Heart left ventricle (tissue), 16 donors: Measurements from ENCODE around the gene P3H3. TPM values are rescaled to one million over a fixed set of nuclear protein-coding genes. Genes with fewer than 3 reads are reported as not detected.
"Not testable (repeated sequence)": the region's sequence is repeated elsewhere in the genome, so short reads cannot be mapped to it uniquely, and the experiment has no call there.

Source experiments
- ATAC-seq, 4 donors: fragments of 200-7000 bp; cut with Tn5 transposase; one replicate each; pipeline ENCODE4 v1.9.1; 2020 to 2022; ENCODE audit warnings: moderate library complexity in 4 of 4, mild to moderate bottlenecking in 3 of 4, moderate number of reproducible peaks in 1 of 4
- DNase-seq, 5 donors: peaks; one replicate each; pipeline ENCODE4 v3.0.0-alpha.2; 2020
- H3K27ac ChIP-seq, 12 donors: fragments of 200-600 bp; sonication (generic) in 4 of 12; one replicate each; pipeline versions ENCODE4 v1.5.0 to v1.8.0; 2016 to 2022; ENCODE audit warnings: mild to moderate bottlenecking in 2 of 12
- H3K27me3 ChIP-seq, 9 donors: fragments of 200-600 bp; sonication (generic) in 2 of 9; one replicate each; pipeline versions ENCODE4 v1.5.1 to v1.8.0; 2016 to 2022; ENCODE audit warnings: mild to moderate bottlenecking in 3 of 9
- H3K36me3 ChIP-seq, 9 donors: fragments of 200-600 bp; sonication (generic) in 2 of 9; one replicate each; pipeline versions ENCODE4 v1.5.0 to v1.8.0; 2018 to 2022; ENCODE audit warnings: mild to moderate bottlenecking in 2 of 9
- H3K4me1 ChIP-seq, 12 donors: fragments of 200-600 bp; sonication (generic) in 4 of 12; one replicate each; pipeline versions ENCODE4 v1.5.0 to v1.8.0; 2016 to 2022; ENCODE audit warnings: mild to moderate bottlenecking in 3 of 12
- H3K4me3 ChIP-seq, 12 donors: fragments of 200-600 bp; sonication (generic) in 4 of 12; one replicate each; pipeline versions ENCODE4 v1.5.0 to v1.8.0; 2017 to 2022; ENCODE audit warnings: mild to moderate bottlenecking in 9 of 12, moderate library complexity in 4 of 12
- H3K9me3 ChIP-seq, 12 donors: fragments of 200-600 bp; sonication (generic) in 4 of 12; one replicate each; pipeline versions ENCODE4 v1.5.0 to v1.8.0; 2016 to 2022; ENCODE audit warnings: mild to moderate bottlenecking in 1 of 12
- CTCF ChIP-seq, 12 donors: fragments of 200-600 bp; sonication (generic) in 4 of 12; IDR thresholded peaks; one replicate each; pipeline versions ENCODE4 v1.5.0 to v1.8.0; 2018 to 2022; ENCODE audit warnings: antibody characterized with exemption in 12 of 12, mild to moderate bottlenecking in 5 of 12
- POLR2A ChIP-seq, 2 donors: fragments of 450-650 bp; IDR thresholded peaks; one replicate each; pipeline ENCODE4 v1.6.1; 2017; ENCODE audit warnings: antibody characterized with exemption in 2 of 2, mild to moderate bottlenecking in 2 of 2, moderate library complexity in 2 of 2
- WGBS, 4 donors: extraction: QIAGEN DNeasy Blood & Tissue Kit in 2 of 4; methylation state at CpG; one replicate each; pipeline versions ENCODE4 v1.1.5 to v1.1.7; 2013 to 2018; 5-methylcytosine and 5-hydroxymethylcytosine counted together
- intact Hi-C, 10 donors: fragments of 100-400 bp; cut with DNase I; formaldehyde crosslinking; loops; one replicate each; pipeline versions ENCODE4 v1.11.1 to v1.14.2; 2022
- polyA plus RNA-seq, 2 donors: library from polyadenylated mRNA; stranded (reverse); fragments of 200-250 nt; gene quantifications; one replicate each; pipeline ENCODE4 v1.2.3, GENCODE V29; 2013
- total RNA-seq, 9 donors: library from RNA; depleted of rRNA in 2 of 9; stranded (reverse); fragments of >200 nt in 2 of 9; fragmentation: NEBNext Ultra II Directional in 3 of 9; extraction: Animal tissue kit (Norgen Biotek cat#: 25700) in 3 of 9; gene quantifications; one replicate each; pipeline versions ENCODE4 v1.1.0 to v1.2.4, GENCODE V29; 2016 to 2023
- donor health status: ischemic (EF 13 %, LVEDD 7.1; RV severe dilation, severe dysfunction).
- donor health status: healthy with polysubstance abuse.
- donor health status: DM: no; HTN: yes; CAD: no.
- donor health status: DM: no; HTN: no; CAD: no.
- donor health status: ischemic (EF 25% LVEDD 6.9; RV normal size, moderate dysfunction).
- donor health status: ischemic (EF 25% LVEDD 5.7; RV mildly dilated, moderate dysfunction).
- donor health status: healthy.
- donor health status: DM: yes; HTN: yes; CAD: no.
- donor health status: ischemic (EF 35%, LVEDD 5.7; RV mildly dilated, moderate dysfunction).
- donor health status: nonischemic (EF 11% LVEDD 7.7; RV severe dilation, severe dysfunction).
- donor health status: DM: yes; HTN: yes; CAD: no.
- donor health status: PGD.
- donor health status: ischemic (EF 29% LVEDD 5.4; RV normal size, mild dysfunction).
- donor health status: nonischemic (EF 23%, LVEDD 6.1; RV moderate dilation, normal function).

Gene P3H3
- total and polyA plus RNA-seq, 11 donors: 4.2 to 29.9 (median 16.6) TPM

- no peaks in the 10 kb centered on the region for H3K27me3 ChIP-seq
- 88 to 93% (median 89%) methylated on average over 8 of the region's 8 CpGs for WGBS, 4 donors
- H3K4me3 ChIP-seq: no peak overlapping the region
- H3K4me1 ChIP-seq: peaks cover 0 to 14% (median 6%) of the 10 kb centered on the region in 12 donors
- no peak for TF ChIP-seq POLR2A (IDR thresholded peaks at IDR 0.05)
- TF ChIP-seq CTCF (IDR thresholded peaks at IDR 0.05): no peak
- no peaks in the 10 kb centered on the region for H3K9me3 ChIP-seq
- ATAC-seq (no peak), DNase-seq (no peak)
- peaks cover 0 to 25% (median 15%) of the 10 kb centered on the region in 9 donors for H3K36me3 ChIP-seq
- H3K27ac ChIP-seq: no peak overlapping the region
- intact Hi-C loops: no loop called here
Observed at GRCh38 chr12:6887460-6887859, 59.3 kb downstream of the P3H3 start.

GRCh38 chr12:6888360-6888759 lies 60.2 kb downstream of the P3H3 start:
- intact Hi-C loops: no loop called here
- peaks cover 0 to 20% (median 14%) of the 10 kb centered on the region in 9 donors for H3K36me3 ChIP-seq
- no peaks in the 10 kb centered on the region for H3K9me3 ChIP-seq
- no peak overlapping the region for H3K27ac ChIP-seq
- 87 to 93% (median 91%) methylated on average over 2 of the region's 2 CpGs for WGBS, 4 donors
- no peaks in the 10 kb centered on the region for H3K27me3 ChIP-seq
- TF ChIP-seq CTCF (IDR thresholded peaks at IDR 0.05) (no peak), POLR2A (IDR thresholded peaks at IDR 0.05) (no peak)
- ATAC-seq (no peak), DNase-seq (no peak)
- no peak overlapping the region for H3K4me3 ChIP-seq
- peaks cover 0 to 14% (median 6%) of the 10 kb centered on the region in 12 donors for H3K4me1 ChIP-seq

- H3K27ac ChIP-seq, H3K4me3 ChIP-seq, H3K27me3 ChIP-seq, ATAC-seq, H3K9me3 ChIP-seq, DNase-seq, intact Hi-C loops: not testable (repeated sequence)
- Histone ChIP-seq H3K36me3 (peaks cover 0 to 17% (median 11%) of the 10 kb centered on the region in 9 donors), H3K4me1 (peaks cover 0 to 14% (median 6%) of the 10 kb centered on the region in 12 donors)
- WGBS, 4 donors: 67 to 89% (median 84%) methylated on average over 7 of the region's 7 CpGs
Observed at GRCh38 chr12:6888794-6889193, 60.6 kb downstream of the P3H3 start.

Other genes with a start within 250 kb of the P3H3 start
- 100 to 1,000 TPM; 131 to 237 (median 160) TPM for gene CHD4, start 221.0 kb upstream of the P3H3 start, total RNA-seq
- 100 to 1,000 TPM; 144 to 189 TPM for gene CHD4, start 221.0 kb upstream of the P3H3 start, polyA plus RNA-seq
- gene LPAR5, start 192.4 kb upstream of the P3H3 start, total RNA-seq: 10 to 100 TPM in 1 of 9 donors, 1 to 10 TPM in 8; 3.7 to 11.7 (median 4.8) TPM
- 1 to 10 TPM; 3.5 to 4.7 TPM for gene LPAR5, start 192.4 kb upstream of the P3H3 start, polyA plus RNA-seq
- gene ACRBP, start 181.0 kb upstream of the P3H3 start, total RNA-seq: 1 to 10 TPM in 4 of 9 donors, under 1 TPM in 4, not detected in 1; 0.32 to 7.2 (median 0.99) TPM
- under 1 TPM; 0.34 to 0.60 TPM for gene ACRBP, start 181.0 kb upstream of the P3H3 start, polyA plus RNA-seq
- gene ING4, start 165.3 kb upstream of the P3H3 start, total RNA-seq: 10 to 100 TPM; 17.4 to 39.0 (median 24.7) TPM
- 10 to 100 TPM; 14.6 to 23.6 TPM for gene ING4, start 165.3 kb upstream of the P3H3 start, polyA plus RNA-seq
- 10 to 100 TPM; 19.4 to 38.1 (median 25.2) TPM for gene ZNF384, start 139.0 kb upstream of the P3H3 start, total RNA-seq
- 10 to 100 TPM; 15.0 to 29.7 TPM for gene ZNF384, start 139.0 kb upstream of the P3H3 start, polyA plus RNA-seq
- gene PIANP, start 127.6 kb upstream of the P3H3 start, total RNA-seq: under 1 TPM in 3 of 9 donors, not detected in 6; 0.11 to 0.32 (median 0.22) TPM
- under 1 TPM; 0.15 to 0.28 TPM for gene PIANP, start 127.6 kb upstream of the P3H3 start, polyA plus RNA-seq
- 10 to 100 TPM; 56.7 to 96.4 (median 82.6) TPM for gene COPS7A, start 104.4 kb upstream of the P3H3 start, total RNA-seq
- 100 to 1,000 TPM in 1 of 2 donors, 10 to 100 TPM in 1; 54.1 to 108 TPM for gene COPS7A, start 104.4 kb upstream of the P3H3 start, polyA plus RNA-seq
- 100 to 1,000 TPM; 126 to 207 (median 152) TPM for gene MLF2, start 75.3 kb upstream of the P3H3 start, total RNA-seq
- 100 to 1,000 TPM; 136 to 231 TPM for gene MLF2, start 75.3 kb upstream of the P3H3 start, polyA plus RNA-seq
- 100 to 1,000 TPM in 5 of 9 donors, 10 to 100 TPM in 4; 72.9 to 227 (median 100) TPM for gene PTMS, start 62.0 kb upstream of the P3H3 start, total RNA-seq
- gene PTMS, start 62.0 kb upstream of the P3H3 start, polyA plus RNA-seq: 100 to 1,000 TPM; 274 to 331 TPM
- 1 to 10 TPM in 2 of 9 donors, under 1 TPM in 3, not detected in 4; 0.10 to 1.5 (median 0.43) TPM for gene LAG3, start 55.9 kb upstream of the P3H3 start, total RNA-seq
- gene LAG3, start 55.9 kb upstream of the P3H3 start, polyA plus RNA-seq: under 1 TPM; 0.03 to 0.34 TPM
- 10 to 100 TPM in 2 of 9 donors, 1 to 10 TPM in 7; 3.0 to 71.9 (median 5.4) TPM for gene CD4, start 38.9 kb upstream of the P3H3 start, total RNA-seq
- gene CD4, start 38.9 kb upstream of the P3H3 start, polyA plus RNA-seq: 1 to 10 TPM; 1.1 to 3.2 TPM
- 1 to 10 TPM; 1.8 to 5.2 (median 2.9) TPM for gene GPR162, start 6.6 kb upstream of the P3H3 start, total RNA-seq
- gene GPR162, start 6.6 kb upstream of the P3H3 start, polyA plus RNA-seq: 1 to 10 TPM; 4.4 to 7.7 TPM
- 10 to 100 TPM in 2 of 9 donors, 1 to 10 TPM in 6, under 1 TPM in 1; 0.64 to 12.4 (median 6.2) TPM for gene GNB3, start 12.5 kb downstream of the P3H3 start, total RNA-seq
- gene GNB3, start 12.5 kb downstream of the P3H3 start, polyA plus RNA-seq: 1 to 10 TPM; 1.9 to 6.2 TPM
- 1 to 10 TPM in 1 of 9 donors, under 1 TPM in 7, not detected in 1; 0.44 to 8.3 (median 0.96) TPM for gene CDCA3, start 22.9 kb downstream of the P3H3 start, total RNA-seq
- under 1 TPM; 0.42 to 0.65 TPM for gene CDCA3, start 22.9 kb downstream of the P3H3 start, polyA plus RNA-seq
- 10 to 100 TPM; 42.0 to 96.8 (median 61.6) TPM for gene USP5, start 23.7 kb downstream of the P3H3 start, total RNA-seq
- 10 to 100 TPM; 23.4 to 52.8 TPM for gene USP5, start 23.7 kb downstream of the P3H3 start, polyA plus RNA-seq
- 1,000 to 10,000 TPM in 1 of 9 donors, 100 to 1,000 TPM in 8; 600 to 1,024 (median 730) TPM for gene TPI1, start 39.1 kb downstream of the P3H3 start, total RNA-seq
- 1,000 to 10,000 TPM in 1 of 2 donors, 100 to 1,000 TPM in 1; 648 to 1,605 TPM for gene TPI1, start 39.1 kb downstream of the P3H3 start, polyA plus RNA-seq
- 1 to 10 TPM; 2.3 to 6.6 (median 3.1) TPM for gene SPSB2, start 44.9 kb downstream of the P3H3 start, total RNA-seq
- 1 to 10 TPM; 4.4 to 4.6 TPM for gene SPSB2, start 44.9 kb downstream of the P3H3 start, polyA plus RNA-seq
- 10 to 100 TPM in 5 of 9 donors, 1 to 10 TPM in 4; 8.2 to 15.1 (median 10.3) TPM for gene LRRC23, start 76.4 kb downstream of the P3H3 start, total RNA-seq
- gene LRRC23, start 76.4 kb downstream of the P3H3 start, polyA plus RNA-seq: 10 to 100 TPM; 14.8 to 15.3 TPM
- gene ENO2, start 86.2 kb downstream of the P3H3 start, total RNA-seq: 10 to 100 TPM in 6 of 9 donors, 1 to 10 TPM in 3; 4.6 to 30.9 (median 11.6) TPM
- 10 to 100 TPM; 10.4 to 22.1 TPM for gene ENO2, start 86.2 kb downstream of the P3H3 start, polyA plus RNA-seq
- 10 to 100 TPM; 38.4 to 82.9 (median 67.2) TPM for gene ATN1, start 99.6 kb downstream of the P3H3 start, total RNA-seq
- 10 to 100 TPM; 61.3 to 65.6 TPM for gene ATN1, start 99.6 kb downstream of the P3H3 start, polyA plus RNA-seq
- gene RNU7-1, start 115.4 kb downstream of the P3H3 start, total RNA-seq: not detected
- not detected for gene RNU7-1, start 115.4 kb downstream of the P3H3 start, polyA plus RNA-seq
- 100 to 1,000 TPM; 108 to 394 (median 167) TPM for gene C12orf57, start 115.6 kb downstream of the P3H3 start, total RNA-seq
- gene C12orf57, start 115.6 kb downstream of the P3H3 start, polyA plus RNA-seq: 100 to 1,000 TPM; 258 to 460 TPM
- gene PTPN6, start 122.9 kb downstream of the P3H3 start, total RNA-seq: 10 to 100 TPM in 2 of 9 donors, 1 to 10 TPM in 7; 3.5 to 63.2 (median 5.9) TPM
- 1 to 10 TPM; 6.6 to 6.7 TPM for gene PTPN6, start 122.9 kb downstream of the P3H3 start, polyA plus RNA-seq
- 100 to 1,000 TPM; 128 to 189 (median 152) TPM for gene PHB2, start 142.3 kb downstream of the P3H3 start, total RNA-seq
- gene PHB2, start 142.3 kb downstream of the P3H3 start, polyA plus RNA-seq: 100 to 1,000 TPM; 112 to 192 TPM
- 10 to 100 TPM; 24.2 to 43.1 (median 35.9) TPM for gene EMG1, start 142.5 kb downstream of the P3H3 start, total RNA-seq
- 10 to 100 TPM; 23.0 to 38.2 TPM for gene EMG1, start 142.5 kb downstream of the P3H3 start, polyA plus RNA-seq
- gene LPCAT3, start 190.1 kb downstream of the P3H3 start, total RNA-seq: 10 to 100 TPM; 19.9 to 66.3 (median 46.8) TPM
- 10 to 100 TPM; 26.9 to 43.4 TPM for gene LPCAT3, start 190.1 kb downstream of the P3H3 start, polyA plus RNA-seq
- 100 to 1,000 TPM in 2 of 9 donors, 10 to 100 TPM in 7; 31.9 to 247 (median 74.2) TPM for gene C1S, start 232.3 kb downstream of the P3H3 start, total RNA-seq
- 10 to 100 TPM; 30.1 to 36.4 TPM for gene C1S, start 232.3 kb downstream of the P3H3 start, polyA plus RNA-seq